ENCODE measurements around the gene SMR3B.

Gene SMR3B

DNA sequence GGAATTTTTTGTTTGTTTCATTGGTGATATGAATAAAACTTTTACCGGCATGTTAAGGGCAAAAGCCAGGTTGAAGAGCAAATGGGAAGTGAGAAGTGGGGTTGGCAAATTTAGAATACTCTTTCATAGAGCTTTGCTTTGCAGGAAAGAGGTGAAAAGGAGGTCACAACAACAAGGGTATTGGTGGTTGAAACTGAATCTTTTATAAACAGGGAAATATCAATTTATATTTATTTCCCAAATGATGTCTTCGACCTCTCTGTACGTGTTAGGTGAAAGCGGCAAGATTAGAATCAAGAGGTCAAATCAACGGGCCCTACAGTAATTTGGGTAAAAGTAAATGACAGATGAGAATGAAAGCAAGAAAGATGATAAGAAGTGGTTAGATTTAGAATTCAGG lies 18.9 kb upstream of the SMR3B start:
- TF ChIP-seq PATZ1 (CRISPR knock-in tag; IDR thresholded peaks at IDR 0.05; ENCODE audit: borderline replicate concordance) (no peak), ZFP3 (CRISPR knock-in tag; IDR thresholded peaks at IDR 0.05) (no peak), ZNF8 (CRISPR knock-in tag; IDR thresholded peaks at IDR 0.05) (no peak), ESRRG (CRISPR knock-in tag; IDR thresholded peaks at IDR 0.05) (no peak), CSDC2 (CRISPR knock-in tag; IDR thresholded peaks at IDR 0.05) (no peak), TSHZ2 (CRISPR knock-in tag; IDR thresholded peaks at IDR 0.05) (no peak), OSR1 (CRISPR knock-in tag; IDR thresholded peaks at IDR 0.05) (no peak), POU6F1 (CRISPR knock-in tag; IDR thresholded peaks at IDR 0.05; ENCODE audit: borderline replicate concordance, low read depth) (no peak), ZFP30 (CRISPR knock-in tag; IDR thresholded peaks at IDR 0.05) (no peak), SNAI2 (CRISPR knock-in tag; IDR thresholded peaks at IDR 0.05) (no peak), ZNF70 (CRISPR knock-in tag; IDR thresholded peaks at IDR 0.05) (no peak)
- TF ChIP-seq, protein P1, sequence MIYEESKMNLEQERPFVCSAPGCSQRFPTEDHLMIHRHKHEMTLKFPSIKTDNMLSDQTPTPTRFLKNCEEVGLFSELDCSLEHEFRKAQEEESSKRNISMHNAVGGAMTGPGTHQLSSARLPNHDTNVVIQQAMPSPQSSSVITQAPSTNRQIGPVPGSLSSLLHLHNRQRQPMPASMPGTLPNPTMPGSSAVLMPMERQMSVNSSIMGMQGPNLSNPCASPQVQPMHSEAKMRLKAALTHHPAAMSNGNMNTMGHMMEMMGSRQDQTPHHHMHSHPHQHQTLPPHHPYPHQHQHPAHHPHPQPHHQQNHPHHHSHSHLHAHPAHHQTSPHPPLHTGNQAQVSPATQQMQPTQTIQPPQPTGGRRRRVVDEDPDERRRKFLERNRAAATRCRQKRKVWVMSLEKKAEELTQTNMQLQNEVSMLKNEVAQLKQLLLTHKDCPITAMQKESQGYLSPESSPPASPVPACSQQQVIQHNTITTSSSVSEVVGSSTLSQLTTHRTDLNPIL (CRISPR knock-in tag; IDR thresholded peaks at IDR 0.05; ENCODE audit: low read depth) = no peak
- TF ChIP-seq, protein P2, sequence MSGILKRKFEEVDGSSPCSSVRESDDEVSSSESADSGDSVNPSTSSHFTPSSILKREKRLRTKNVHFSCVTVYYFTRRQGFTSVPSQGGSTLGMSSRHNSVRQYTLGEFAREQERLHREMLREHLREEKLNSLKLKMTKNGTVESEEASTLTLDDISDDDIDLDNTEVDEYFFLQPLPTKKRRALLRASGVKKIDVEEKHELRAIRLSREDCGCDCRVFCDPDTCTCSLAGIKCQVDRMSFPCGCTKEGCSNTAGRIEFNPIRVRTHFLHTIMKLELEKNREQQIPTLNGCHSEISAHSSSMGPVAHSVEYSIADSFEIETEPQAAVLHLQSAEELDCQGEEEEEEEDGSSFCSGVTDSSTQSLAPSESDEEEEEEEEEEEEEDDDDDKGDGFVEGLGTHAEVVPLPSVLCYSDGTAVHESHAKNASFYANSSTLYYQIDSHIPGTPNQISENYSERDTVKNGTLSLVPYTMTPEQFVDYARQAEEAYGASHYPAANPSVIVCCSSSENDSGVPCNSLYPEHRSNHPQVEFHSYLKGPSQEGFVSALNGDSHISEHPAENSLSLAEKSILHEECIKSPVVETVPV (CRISPR knock-in tag; IDR thresholded peaks at IDR 0.05) = no peak
- no peak for ATAC-seq

DNA sequence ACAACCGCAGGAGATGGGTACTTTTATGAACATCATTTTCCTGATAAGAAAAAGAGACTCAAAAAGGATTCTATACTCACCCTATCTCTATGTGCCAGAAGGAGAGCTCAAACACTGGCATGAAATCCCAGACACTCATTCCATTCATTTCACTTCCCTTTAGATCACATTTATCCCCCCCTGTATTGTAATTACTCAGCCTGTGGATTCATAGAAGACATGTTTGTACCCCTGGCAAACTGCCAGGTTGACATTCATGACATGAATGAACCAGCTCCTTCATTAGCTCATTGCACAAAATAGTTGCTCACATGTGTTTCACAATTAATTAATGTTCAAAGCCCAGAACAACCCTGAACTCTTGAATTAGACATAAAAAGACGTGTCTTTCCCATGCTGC lies 17.5 kb upstream of the SMR3B start:
- TF ChIP-seq GLIS3 (CRISPR knock-in tag; IDR thresholded peaks at IDR 0.05) = no peak
- TF ChIP-seq ARNTL (CRISPR knock-in tag; IDR thresholded peaks at IDR 0.05; ENCODE audit: borderline replicate concordance, low read depth) = no peak
- TF ChIP-seq, protein P2 (CRISPR knock-in tag; IDR thresholded peaks at IDR 0.05) = no peak
- no peak for TF ChIP-seq CSDC2 (CRISPR knock-in tag; IDR thresholded peaks at IDR 0.05)
- no peak for TF ChIP-seq ZNF8 (CRISPR knock-in tag; IDR thresholded peaks at IDR 0.05)
- TF ChIP-seq ZNF565 (CRISPR knock-in tag; conservative IDR thresholded peaks at IDR 0.05; ENCODE audit: low read depth) = no peak
- no peak for TF ChIP-seq BACH2 (CRISPR knock-in tag; IDR thresholded peaks at IDR 0.05; ENCODE audit: borderline replicate concordance)

DNA sequence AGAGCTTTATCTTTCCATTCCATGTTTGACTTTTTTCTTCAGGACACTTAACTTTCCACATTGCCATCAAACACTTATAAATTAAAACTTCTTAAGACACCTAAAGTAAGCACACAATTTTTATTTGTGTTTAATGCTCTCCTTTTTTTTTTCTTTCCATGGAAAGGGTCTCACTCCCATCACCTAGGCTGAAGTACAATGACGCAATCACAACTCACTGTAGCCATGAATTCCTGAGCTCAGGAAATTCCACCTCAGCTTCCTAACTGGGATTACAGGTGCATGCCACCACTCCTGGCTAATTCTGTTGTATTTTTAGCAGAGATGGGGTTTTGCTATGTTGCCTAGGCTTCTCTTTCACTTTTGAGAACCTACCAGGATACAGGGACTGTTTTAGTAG lies 15.1 kb upstream of the SMR3B start:
- TF ChIP-seq PATZ1 (CRISPR knock-in tag; IDR thresholded peaks at IDR 0.05; ENCODE audit: borderline replicate concordance) (no peak), ZFP3 (CRISPR knock-in tag; IDR thresholded peaks at IDR 0.05) (no peak), SNAI2 (CRISPR knock-in tag; IDR thresholded peaks at IDR 0.05) (no peak), PPARA (CRISPR knock-in tag; IDR thresholded peaks at IDR 0.05; ENCODE audit: borderline replicate concordance) (no peak), CSDC2 (CRISPR knock-in tag; IDR thresholded peaks at IDR 0.05) (no peak), ISL1 (CRISPR knock-in tag; IDR thresholded peaks at IDR 0.05) (no peak), ZNF8 (CRISPR knock-in tag; IDR thresholded peaks at IDR 0.05) (no peak)
- ATAC-seq = no peak

More for the DNA sequence above, 17.5 kb upstream of the SMR3B start:
- no peak for ATAC-seq
